H1 (cell line): ENCODE measurements around the gene MECR. TPM values are rescaled to one million over a fixed set of nuclear protein-coding genes. Genes with fewer than 3 reads are reported as not detected.
A peak's percentile ranks its signal among the peaks of the same experiment; 100 is the strongest.

Experiments
- ASH2L ChIP-seq: fragments of 200-600, 300-600 bp; sonication (generic); IDR thresholded peaks from one replicate; pipeline ENCODE4 v1.7.1; 2017; ENCODE audit warnings: low read length
- CHD7 ChIP-seq: fragments of 300-600 bp; sonication (generic); IDR thresholded peaks from 2 replicates; pipeline ENCODE4 v1.7.1; 2012; ENCODE audit warnings: low read length, moderate library complexity, mild to moderate bottlenecking, inconsistent platforms; ENCODE audit not compliant: insufficient replicate concordance
- EZH2 ChIP-seq: fragments of 200-600 bp; sonication (generic); IDR thresholded peaks from 2 replicates; pipeline ENCODE4 v1.7.1; 2012; ENCODE audit warnings: low read depth, mild to moderate bottlenecking, moderate library complexity, low read length, inconsistent platforms; ENCODE audit not compliant: severe bottlenecking
- GABPA ChIP-seq: IDR thresholded peaks from 2 replicates; pipeline ENCODE4 v1.6.1; 2011; ENCODE audit warnings: mild to moderate bottlenecking, low read length, moderate library complexity, borderline replicate concordance; ENCODE audit not compliant: insufficient read depth
- JUND ChIP-seq: IDR thresholded peaks from 2 replicates; pipeline ENCODE4 v1.6.1; 2011; ENCODE audit warnings: mild to moderate bottlenecking, improper control_type of control experiment, low read length
- NRF1 ChIP-seq: IDR thresholded peaks from 2 replicates; pipeline ENCODE4 v1.6.1; 2011; ENCODE audit warnings: mild to moderate bottlenecking, low read depth, low read length, improper control_type of control experiment
- SIN3A ChIP-seq, 2 experiments: IDR thresholded peaks in 1 of 2; conservative IDR thresholded peaks in 1 of 2; 2 replicates each; pipeline ENCODE4 v1.6.1; 2011 to 2012; ENCODE audit warnings: low read length in 2 of 2, improper control_type of control experiment in 1 of 2, low read depth in 1 of 2, mild to moderate bottlenecking in 1 of 2
- polyA plus RNA-seq, 7 experiments: library from polyadenylated mRNA; depleted of rRNA in 3 of 7; stranded (reverse) in 5 of 7; unstranded in 2 of 7; fragments of >200 nt in 5 of 7; fragments of 200-250 nt in 2 of 7; gene quantifications; 1 replicate in 5 of 7; 2 replicates in 1 of 7; 4 replicates in 1 of 7; pipeline versions ENCODE4 v1.2.1 to v1.2.3, GENCODE V29; 2011 to 2013; ENCODE audit warnings: missing spikeins in 2 of 7, mixed read lengths in 2 of 7
- total RNA-seq: library from RNA; stranded (reverse); fragmentation: NEBNext Ultra II Directional; extraction: Animal tissue kit (Norgen Biotek cat#: 25700); gene quantifications from 2 replicates; pipeline ENCODE4 v1.2.1, GENCODE V29; 2021

MECR gene
- total and polyA plus RNA-seq, 2 of the 8 experiments (the other 6 are each of a cell fraction or from before 2014, with no cell fraction given) = 24.2 to 24.4 TPM

GRCh38 chr1:29259802-29260441 lies 29.2 kb upstream of the MECR start (continued):
- TF ChIP-seq EZH2 (no peak), SIN3A (conservative IDR thresholded peaks at IDR 0.05 in 1 of 2, IDR thresholded peaks at IDR 0.05 in 1 of 2; ENCODE audit: low read depth in 1 of 2, low read length in 2 of 2) (peak in 1 of 2 experiments; percentile 59; a peak in 1 of 4 replicates), GABPA (no peak), JUND (no peak), NRF1 (no peak), ASH2L (peak; percentile 70), CHD7 (no peak)
